Neural cell (in vitro differentiated cells): Measurements from ENCODE around the gene PLCL1.

ENCODE experiments used
- EP300 ChIP-seq: fragments of 450-650 bp; conservative IDR thresholded peaks from 2 replicates; pipeline ENCODE4 v1.6.1; 2014; ENCODE audit warnings: antibody characterized with exemption, mild to moderate bottlenecking, moderate library complexity; ENCODE audit not compliant: poor library complexity, severe bottlenecking
- EZH2 ChIP-seq: fragments of 200-600, 300-800 bp; shearing (Covaris generic), sonication (generic); IDR thresholded peaks from 2 replicates; pipeline ENCODE4 v1.6.1; 2014; ENCODE audit warnings: antibody characterized with exemption, low read length, borderline replicate concordance, mild to moderate bottlenecking; ENCODE audit not compliant: insufficient read depth, poor library complexity, severe bottlenecking
- MXI1 ChIP-seq: fragments of 450-650 bp; conservative IDR thresholded peaks from 2 replicates; pipeline ENCODE4 v1.6.1; 2014; ENCODE audit warnings: antibody characterized with exemption, mild to moderate bottlenecking; ENCODE audit not compliant: poor library complexity, severe bottlenecking
- POLR2AphosphoS5 ChIP-seq: IDR thresholded peaks from 2 replicates; pipeline ENCODE4 v1.6.1; 2012
- RAD21 ChIP-seq: fragments of 450-650 bp; conservative IDR thresholded peaks from 2 replicates; pipeline ENCODE4 v1.6.1; 2014; ENCODE audit warnings: antibody characterized with exemption, mild to moderate bottlenecking, moderate library complexity
- SMC3 ChIP-seq: fragments of 450-650 bp; conservative IDR thresholded peaks from 2 replicates; pipeline ENCODE4 v1.6.1; 2014; ENCODE audit warnings: antibody characterized with exemption, mild to moderate bottlenecking, moderate library complexity; ENCODE audit not compliant: poor library complexity
- TAF1 ChIP-seq: IDR thresholded peaks from 2 replicates; pipeline ENCODE4 v1.6.1; 2012; ENCODE audit warnings: low read depth
- TF ChIP-seq, protein P1 (sequence below): fragments of 450-650 bp; IDR thresholded peaks from 2 replicates; pipeline ENCODE4 v1.5.1; 2014; ENCODE audit warnings: antibody characterized with exemption, mild to moderate bottlenecking, moderate library complexity; ENCODE audit not compliant: poor library complexity, severe bottlenecking
- TF ChIP-seq, protein P2 (sequence below): IDR thresholded peaks from 2 replicates; pipeline ENCODE4 v1.6.1; 2012; ENCODE audit warnings: borderline replicate concordance

DNA sequence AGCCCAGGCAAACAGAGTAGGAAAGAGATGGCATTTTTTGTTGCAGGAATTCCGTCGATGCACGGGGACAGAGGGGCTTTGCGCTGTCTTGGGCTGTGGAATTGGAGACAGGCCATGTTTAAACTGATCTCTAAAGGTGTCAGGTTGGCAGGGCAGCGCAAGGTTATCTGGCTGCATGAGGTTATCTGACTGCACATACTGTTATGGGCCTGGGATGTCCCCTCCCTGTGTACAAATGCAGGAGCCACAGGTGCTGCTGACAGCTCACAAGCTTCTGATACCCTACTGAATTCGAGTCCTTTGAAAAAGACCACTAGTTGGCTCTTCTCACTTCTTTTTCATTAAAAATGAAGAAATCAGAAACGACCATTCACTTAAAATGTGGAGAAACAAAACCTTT, 255.4 kb downstream of the PLCL1 start:
- TF ChIP-seq, protein P1, sequence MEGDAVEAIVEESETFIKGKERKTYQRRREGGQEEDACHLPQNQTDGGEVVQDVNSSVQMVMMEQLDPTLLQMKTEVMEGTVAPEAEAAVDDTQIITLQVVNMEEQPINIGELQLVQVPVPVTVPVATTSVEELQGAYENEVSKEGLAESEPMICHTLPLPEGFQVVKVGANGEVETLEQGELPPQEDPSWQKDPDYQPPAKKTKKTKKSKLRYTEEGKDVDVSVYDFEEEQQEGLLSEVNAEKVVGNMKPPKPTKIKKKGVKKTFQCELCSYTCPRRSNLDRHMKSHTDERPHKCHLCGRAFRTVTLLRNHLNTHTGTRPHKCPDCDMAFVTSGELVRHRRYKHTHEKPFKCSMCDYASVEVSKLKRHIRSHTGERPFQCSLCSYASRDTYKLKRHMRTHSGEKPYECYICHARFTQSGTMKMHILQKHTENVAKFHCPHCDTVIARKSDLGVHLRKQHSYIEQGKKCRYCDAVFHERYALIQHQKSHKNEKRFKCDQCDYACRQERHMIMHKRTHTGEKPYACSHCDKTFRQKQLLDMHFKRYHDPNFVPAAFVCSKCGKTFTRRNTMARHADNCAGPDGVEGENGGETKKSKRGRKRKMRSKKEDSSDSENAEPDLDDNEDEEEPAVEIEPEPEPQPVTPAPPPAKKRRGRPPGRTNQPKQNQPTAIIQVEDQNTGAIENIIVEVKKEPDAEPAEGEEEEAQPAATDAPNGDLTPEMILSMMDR: no peak
- TF ChIP-seq POLR2AphosphoS5 (no peak), TAF1 (no peak), EZH2 (no peak), RAD21 (no peak), MXI1 (no peak), EP300 (no peak), SMC3 (no peak)
- TF ChIP-seq, protein P2, sequence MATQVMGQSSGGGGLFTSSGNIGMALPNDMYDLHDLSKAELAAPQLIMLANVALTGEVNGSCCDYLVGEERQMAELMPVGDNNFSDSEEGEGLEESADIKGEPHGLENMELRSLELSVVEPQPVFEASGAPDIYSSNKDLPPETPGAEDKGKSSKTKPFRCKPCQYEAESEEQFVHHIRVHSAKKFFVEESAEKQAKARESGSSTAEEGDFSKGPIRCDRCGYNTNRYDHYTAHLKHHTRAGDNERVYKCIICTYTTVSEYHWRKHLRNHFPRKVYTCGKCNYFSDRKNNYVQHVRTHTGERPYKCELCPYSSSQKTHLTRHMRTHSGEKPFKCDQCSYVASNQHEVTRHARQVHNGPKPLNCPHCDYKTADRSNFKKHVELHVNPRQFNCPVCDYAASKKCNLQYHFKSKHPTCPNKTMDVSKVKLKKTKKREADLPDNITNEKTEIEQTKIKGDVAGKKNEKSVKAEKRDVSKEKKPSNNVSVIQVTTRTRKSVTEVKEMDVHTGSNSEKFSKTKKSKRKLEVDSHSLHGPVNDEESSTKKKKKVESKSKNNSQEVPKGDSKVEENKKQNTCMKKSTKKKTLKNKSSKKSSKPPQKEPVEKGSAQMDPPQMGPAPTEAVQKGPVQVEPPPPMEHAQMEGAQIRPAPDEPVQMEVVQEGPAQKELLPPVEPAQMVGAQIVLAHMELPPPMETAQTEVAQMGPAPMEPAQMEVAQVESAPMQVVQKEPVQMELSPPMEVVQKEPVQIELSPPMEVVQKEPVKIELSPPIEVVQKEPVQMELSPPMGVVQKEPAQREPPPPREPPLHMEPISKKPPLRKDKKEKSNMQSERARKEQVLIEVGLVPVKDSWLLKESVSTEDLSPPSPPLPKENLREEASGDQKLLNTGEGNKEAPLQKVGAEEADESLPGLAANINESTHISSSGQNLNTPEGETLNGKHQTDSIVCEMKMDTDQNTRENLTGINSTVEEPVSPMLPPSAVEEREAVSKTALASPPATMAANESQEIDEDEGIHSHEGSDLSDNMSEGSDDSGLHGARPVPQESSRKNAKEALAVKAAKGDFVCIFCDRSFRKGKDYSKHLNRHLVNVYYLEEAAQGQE: no peak
